ENCODE measurements around the gene SBNO2.
"Not testable (repeated sequence)": the region's sequence is repeated elsewhere in the genome, so short reads cannot be mapped to it uniquely, and the experiment has no call there.

Gene SBNO2

GRCh38 chr19:1173845-1174809, at the start of gene SBNO2:
Gene SBNO2, minus strand, starts transcription at chr19:1174268. Its CDS starts 19,992 bp downstream, at chr19:1154276.
- DNase-seq = peak; percentile 93

GRCh38 chr19:1223018-1223855, 49.2 kb upstream of the SBNO2 start:
- peak; percentile 42 for DNase-seq

- no peak for DNase-seq
Measured at GRCh38 chr19:1222394-1222793, 48.3 kb upstream of the SBNO2 start.

GRCh38 chr19:1221904-1222255, 47.8 kb upstream of the SBNO2 start:
- no peak for DNase-seq

GRCh38 chr19:1220976-1221903, 47.2 kb upstream of the SBNO2 start:
- DNase-seq = no peak

GRCh38 chr19:1220477-1220930, 46.4 kb upstream of the SBNO2 start:
- DNase-seq = no peak

GRCh38 chr19:1219786-1220476, 45.9 kb upstream of the SBNO2 start:
- DNase-seq = no peak

GRCh38 chr19:1218751-1219567, 44.9 kb upstream of the SBNO2 start:
- DNase-seq = no peak

- DNase-seq = no peak
Measured at GRCh38 chr19:1217366-1217765, 43.3 kb upstream of the SBNO2 start.

- DNase-seq = no peak
Measured at GRCh38 chr19:1216756-1217155, 42.7 kb upstream of the SBNO2 start.

GRCh38 chr19:1214862-1215731, 41.0 kb upstream of the SBNO2 start:
- DNase-seq = no peak

GRCh38 chr19:1214299-1214861, 40.3 kb upstream of the SBNO2 start:
- DNase-seq = no peak

- DNase-seq = no peak
Measured at GRCh38 chr19:1213391-1214286, 39.6 kb upstream of the SBNO2 start.

- DNase-seq = no peak
Measured at GRCh38 chr19:1211494-1212234, 37.6 kb upstream of the SBNO2 start.

GRCh38 chr19:1210227-1210538, 36.1 kb upstream of the SBNO2 start:
- no peak for DNase-seq

- DNase-seq = not testable (repeated sequence)
Measured at GRCh38 chr19:1208830-1209229, 34.8 kb upstream of the SBNO2 start.

GRCh38 chr19:1206864-1207450, 32.9 kb upstream of the SBNO2 start:
- DNase-seq = peak; percentile 84

Measured in NCI-H69 (cell line).